Endodermal cell (in vitro differentiated cells): Measurements from ENCODE around the gene SHTN1. TPM values are rescaled to one million over a fixed set of nuclear protein-coding genes. Genes with fewer than 3 reads are reported as not detected.

ENCODE experiments used
- DNase-seq: peaks from one replicate; pipeline ENCODE4 v3.0.0-alpha.2; 2017
- H3K27ac ChIP-seq: 2 replicates; pipeline ENCODE4 v1.5.1; 2013; ENCODE audit warnings: mild to moderate bottlenecking, low read depth, low read length, moderate library complexity
- H3K27me3 ChIP-seq: 2 replicates; pipeline ENCODE4 v1.6.1; 2013; ENCODE audit warnings: mild to moderate bottlenecking, low read length, moderate library complexity; ENCODE audit not compliant: insufficient read depth, control insufficient read depth, poor library complexity, severe bottlenecking
- H3K36me3 ChIP-seq: 2 replicates; pipeline ENCODE4 v1.7.0; 2013; ENCODE audit warnings: mild to moderate bottlenecking, low read length, moderate library complexity; ENCODE audit not compliant: control insufficient read depth, insufficient read depth
- H3K4me1 ChIP-seq: one replicate; pipeline ENCODE4 v1.7.0; 2013; ENCODE audit warnings: low read length; ENCODE audit not compliant: control insufficient read depth, insufficient read depth
- H3K4me3 ChIP-seq: 2 replicates; pipeline ENCODE4 v1.5.1; 2013; ENCODE audit warnings: mild to moderate bottlenecking, low read length, moderate library complexity
- H3K9ac ChIP-seq: 2 replicates; pipeline ENCODE4 v1.6.1; 2013; ENCODE audit warnings: mild to moderate bottlenecking, low read length, moderate library complexity; ENCODE audit not compliant: poor library complexity, severe bottlenecking; ENCODE audit errors: extremely low read depth
- H3K9me3 ChIP-seq: 2 replicates; pipeline ENCODE4 v1.6.1; 2013; ENCODE audit warnings: mild to moderate bottlenecking, low read length, moderate library complexity; ENCODE audit not compliant: control insufficient read depth
- H3K27ac Mint-ChIP-seq: 2 replicates; pipeline ENCODE4 v1.8.0; 2020; ENCODE audit warnings: mixed read lengths
- H3K27me3 Mint-ChIP-seq: 2 replicates; pipeline ENCODE4 v1.8.0; 2021; ENCODE audit warnings: mild to moderate bottlenecking, mixed read lengths; ENCODE audit not compliant: insufficient read depth
- H3K36me3 Mint-ChIP-seq: 2 replicates; pipeline ENCODE4 v1.8.0; 2020; ENCODE audit warnings: low read depth, mixed read lengths
- H3K4me1 Mint-ChIP-seq: 2 replicates; pipeline ENCODE4 v1.8.0; 2020; ENCODE audit warnings: mixed read lengths
- H3K4me3 Mint-ChIP-seq: 2 replicates; pipeline ENCODE4 v1.8.0; 2020; ENCODE audit warnings: mild to moderate bottlenecking, moderate library complexity, mixed read lengths
- H3K9me3 Mint-ChIP-seq: 2 replicates; pipeline ENCODE4 v1.8.0; 2020; ENCODE audit warnings: mild to moderate bottlenecking, mixed read lengths
- CTCF ChIP-seq: fragments of 200-600 bp; sonication (generic); conservative IDR thresholded peaks from 2 replicates; pipeline ENCODE4 v1.5.0; 2021; ENCODE audit warnings: antibody characterized with exemption, mild to moderate bottlenecking
- WGBS, 2 experiments: methylation state at CpG; one replicate each; pipeline versions ENCODE4 v1.1.5 to v1.1.7; 2013; ENCODE audit warnings: missing lambda C conversion rate in 2 of 2, mixed read lengths in 1 of 2; ENCODE audit not compliant: insufficient coverage in 1 of 2, insufficient read length in 1 of 2; 5-methylcytosine and 5-hydroxymethylcytosine counted together
- total RNA-seq, 2 donors: library from RNA; stranded (reverse); fragmentation: NEBNext Ultra II Directional in 1 of 2; extraction: Animal tissue kit (Norgen Biotek cat#: 25700) in 1 of 2; gene quantifications; 2 replicates in 1 of 2; 3 replicates in 1 of 2; pipeline ENCODE4 v1.2.1, GENCODE V29; 2021

Gene SHTN1
- total RNA-seq, 2 donors from 2014 or later = 39.4 to 59.5 TPM

GRCh38 chr10:116875897-116876296 lies 129.1 kb downstream of the SHTN1 start:
- no peak overlapping the region for H3K4me3 Mint-ChIP-seq
- Histone ChIP-seq H3K4me1 (peaks cover 3% of the 10 kb centered on the region), H3K36me3 (no peaks in the 10 kb centered on the region), H3K4me3 (no peak overlapping the region), H3K9me3 (peaks cover 6% of the 10 kb centered on the region), H3K27ac (no peak overlapping the region), H3K27me3 (no peaks in the 10 kb centered on the region), H3K9ac (no peak overlapping the region)
- H3K27me3 Mint-ChIP-seq = no peaks in the 10 kb centered on the region
- peaks cover 27% of the 10 kb centered on the region for H3K4me1 Mint-ChIP-seq
- DNase-seq = no peak
- WGBS, 2 experiments = 95% methylated on average over 1 of the region's 2 CpGs; no CpG with 5 or more reads in 1 of the 2 experiments
- no peak overlapping the region for H3K27ac Mint-ChIP-seq
- no peaks in the 10 kb centered on the region for H3K36me3 Mint-ChIP-seq
- H3K9me3 Mint-ChIP-seq = peaks cover 7% of the 10 kb centered on the region
- TF ChIP-seq CTCF = no peak

- H3K4me1 Mint-ChIP-seq = peaks cover 36% of the 10 kb centered on the region
- no peaks in the 10 kb centered on the region for H3K27me3 Mint-ChIP-seq
- no peak overlapping the region for H3K4me3 Mint-ChIP-seq
- H3K36me3 Mint-ChIP-seq = no peaks in the 10 kb centered on the region
- no peak overlapping the region for H3K4me3 ChIP-seq
- no peak overlapping the region for H3K27ac ChIP-seq
- no peak overlapping the region for H3K9ac ChIP-seq
- H3K27me3 ChIP-seq = no peaks in the 10 kb centered on the region
- H3K27ac Mint-ChIP-seq = no peak overlapping the region
- H3K36me3 ChIP-seq = no peaks in the 10 kb centered on the region
- no peak for TF ChIP-seq CTCF
- WGBS, 2 experiments = 55 to 60% methylated on average over 1 to 2 of the region's 2 CpGs
- H3K9me3 Mint-ChIP-seq = peaks cover 7% of the 10 kb centered on the region
- peaks cover 6% of the 10 kb centered on the region for H3K9me3 ChIP-seq
- peaks cover 11% of the 10 kb centered on the region for H3K4me1 ChIP-seq
- DNase-seq = no peak
Observed at GRCh38 chr10:116873134-116873533, 131.9 kb downstream of the SHTN1 start.

GRCh38 chr10:116870949-116871348 lies 134.0 kb downstream of the SHTN1 start:
- peaks cover 11% of the 10 kb centered on the region for H3K4me1 ChIP-seq
- no peak overlapping the region for H3K27ac Mint-ChIP-seq
- no peaks in the 10 kb centered on the region for H3K27me3 ChIP-seq
- WGBS, 2 experiments = 76 to 98% methylated on average over 2 of the region's 2 CpGs
- H3K9me3 Mint-ChIP-seq = peaks cover 7% of the 10 kb centered on the region
- peaks cover 36% of the 10 kb centered on the region for H3K4me1 Mint-ChIP-seq
- TF ChIP-seq CTCF = no peak
- no peak overlapping the region for H3K4me3 Mint-ChIP-seq
- H3K27ac ChIP-seq = no peak overlapping the region
- DNase-seq = no peak
- no peaks in the 10 kb centered on the region for H3K27me3 Mint-ChIP-seq
- peaks cover 6% of the 10 kb centered on the region for H3K9me3 ChIP-seq
- no peaks in the 10 kb centered on the region for H3K36me3 Mint-ChIP-seq
- no peaks in the 10 kb centered on the region for H3K36me3 ChIP-seq
- no peak overlapping the region for H3K4me3 ChIP-seq
- H3K9ac ChIP-seq = no peak overlapping the region
